ENCODE data around the gene GABRG3. TPM values are rescaled to one million over a fixed set of nuclear protein-coding genes. Genes with fewer than 3 reads are reported as not detected.

Gene GABRG3
- total RNA-seq, 3 donors from 2014 or later (not counting 1 experiment from before 2014, with no cell fraction given) = not detected

DNA sequence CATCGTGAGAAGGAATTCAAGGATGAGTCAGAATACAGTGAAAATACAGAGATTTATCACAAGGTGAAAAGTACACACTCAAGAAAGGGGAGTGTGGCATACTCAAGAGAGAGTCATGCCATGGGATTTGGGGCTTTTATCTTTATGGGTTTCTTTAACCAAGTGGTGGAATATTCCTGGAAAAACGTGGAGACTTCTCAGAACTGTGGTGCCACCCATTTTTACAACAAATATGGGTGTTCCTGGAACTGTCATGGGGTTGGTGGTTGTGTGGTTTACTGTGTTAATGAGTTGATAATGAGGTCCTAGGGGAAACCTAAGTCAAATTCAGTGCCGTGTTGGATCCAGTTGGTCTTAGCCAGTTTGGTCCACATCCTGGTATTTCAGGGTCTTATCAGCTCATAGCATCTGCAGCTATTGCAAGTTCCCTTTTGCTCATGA lies 497.2 kb downstream of the GABRG3 start:
- no peak overlapping the region for H3K4me3 ChIP-seq (ENCODE audit: low read length)
- 10% methylated on average over 3 of the region's 3 CpGs for WGBS (ENCODE audit: insufficient coverage)
- H3K27me3 ChIP-seq (ENCODE audit: control insufficient read depth, insufficient read depth, low read length) = no peaks in the 10 kb centered on the region
- no peak overlapping the region for H3K27ac ChIP-seq (ENCODE audit: low read length)
- no peaks in the 10 kb centered on the region for H3K36me3 ChIP-seq (ENCODE audit: control insufficient read depth, insufficient read depth, low read length)
- Mint-ChIP-seq H3K36me3 (no peaks in the 10 kb centered on the region), H3K27ac (no peak overlapping the region), H3K4me3 (no peak overlapping the region), H3K9me3 (peaks cover 3 to 4% of the 10 kb centered on the region in 2 donors), H3K4me1 (no peaks in the 10 kb centered on the region), H3K27me3 (ENCODE audit: low read depth in 2 of 2) (no peaks in the 10 kb centered on the region)
- DNase-seq = no peak
- no peaks in the 10 kb centered on the region for H3K9me3 ChIP-seq (ENCODE audit: control insufficient read depth, insufficient read depth, low read length)
- intact Hi-C loops (cut with micrococcal nuclease) = no loop called here
- H3K4me1 ChIP-seq (ENCODE audit: control insufficient read depth, insufficient read depth, low read length) = no peaks in the 10 kb centered on the region
- TF ChIP-seq, protein P1, sequence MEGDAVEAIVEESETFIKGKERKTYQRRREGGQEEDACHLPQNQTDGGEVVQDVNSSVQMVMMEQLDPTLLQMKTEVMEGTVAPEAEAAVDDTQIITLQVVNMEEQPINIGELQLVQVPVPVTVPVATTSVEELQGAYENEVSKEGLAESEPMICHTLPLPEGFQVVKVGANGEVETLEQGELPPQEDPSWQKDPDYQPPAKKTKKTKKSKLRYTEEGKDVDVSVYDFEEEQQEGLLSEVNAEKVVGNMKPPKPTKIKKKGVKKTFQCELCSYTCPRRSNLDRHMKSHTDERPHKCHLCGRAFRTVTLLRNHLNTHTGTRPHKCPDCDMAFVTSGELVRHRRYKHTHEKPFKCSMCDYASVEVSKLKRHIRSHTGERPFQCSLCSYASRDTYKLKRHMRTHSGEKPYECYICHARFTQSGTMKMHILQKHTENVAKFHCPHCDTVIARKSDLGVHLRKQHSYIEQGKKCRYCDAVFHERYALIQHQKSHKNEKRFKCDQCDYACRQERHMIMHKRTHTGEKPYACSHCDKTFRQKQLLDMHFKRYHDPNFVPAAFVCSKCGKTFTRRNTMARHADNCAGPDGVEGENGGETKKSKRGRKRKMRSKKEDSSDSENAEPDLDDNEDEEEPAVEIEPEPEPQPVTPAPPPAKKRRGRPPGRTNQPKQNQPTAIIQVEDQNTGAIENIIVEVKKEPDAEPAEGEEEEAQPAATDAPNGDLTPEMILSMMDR (IDR thresholded peaks at IDR 0.05) = no peak
- peak in 1 of 3 donors; percentile 6 for ATAC-seq

DNA sequence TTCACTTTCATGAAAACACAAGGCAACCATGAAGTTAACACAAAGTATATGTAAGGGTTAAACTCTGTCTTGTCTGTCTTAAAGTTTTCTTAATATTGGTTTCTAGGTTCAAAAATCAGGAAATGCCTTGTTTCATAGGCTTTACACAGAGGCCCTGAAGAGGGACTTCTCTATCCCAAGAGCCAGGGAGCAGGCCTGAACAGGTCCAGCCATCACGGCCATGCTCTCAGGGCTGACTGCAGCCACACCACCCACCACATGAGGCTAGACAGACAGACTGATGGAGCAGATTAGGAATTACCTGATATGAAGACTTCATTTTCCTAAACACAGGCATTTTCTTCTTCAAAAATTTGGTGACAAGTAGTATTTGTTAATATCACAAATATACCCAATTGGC lies 502.9 kb downstream of the GABRG3 start:
- Mint-ChIP-seq H3K9me3 (peaks cover 0 to 3% of the 10 kb centered on the region in 2 donors), H3K27ac (no peak overlapping the region), H3K4me3 (no peak overlapping the region), H3K4me1 (no peaks in the 10 kb centered on the region), H3K27me3 (ENCODE audit: low read depth in 2 of 2) (no peaks in the 10 kb centered on the region), H3K36me3 (no peaks in the 10 kb centered on the region)
- Histone ChIP-seq H3K36me3 (ENCODE audit: control insufficient read depth, insufficient read depth, low read length) (no peaks in the 10 kb centered on the region), H3K9me3 (ENCODE audit: control insufficient read depth, insufficient read depth, low read length) (peaks cover 2% of the 10 kb centered on the region), H3K27ac (ENCODE audit: low read length) (no peak overlapping the region), H3K4me1 (ENCODE audit: control insufficient read depth, insufficient read depth, low read length) (no peaks in the 10 kb centered on the region), H3K4me3 (ENCODE audit: low read length) (no peak overlapping the region), H3K27me3 (ENCODE audit: control insufficient read depth, insufficient read depth, low read length) (no peaks in the 10 kb centered on the region)
- TF ChIP-seq, protein P1 (IDR thresholded peaks at IDR 0.05) = no peak
- ATAC-seq (no peak), DNase-seq (no peak)
- WGBS (ENCODE audit: insufficient coverage) = no CpG with 5 or more reads among the region's 1 CpG
- intact Hi-C loops (cut with micrococcal nuclease) = no loop called here

DNA sequence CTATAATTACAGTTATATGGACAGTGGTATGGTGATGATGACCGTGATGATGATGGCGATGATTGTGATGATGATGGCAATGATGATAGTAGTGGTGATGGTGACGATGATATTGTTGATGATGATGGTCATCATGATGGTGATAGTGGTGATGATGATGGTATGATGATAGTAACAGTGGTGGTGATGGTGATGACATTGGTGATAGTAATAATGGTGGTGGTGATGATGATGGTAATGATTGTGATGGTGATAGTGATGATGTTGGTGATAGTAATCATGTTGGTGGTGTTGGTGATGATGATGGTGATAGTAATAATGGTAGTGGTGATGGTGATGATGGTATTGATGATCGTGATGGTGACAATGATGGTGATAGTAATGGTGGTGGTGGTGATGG lies 504.4 kb downstream of the GABRG3 start:
- 92% methylated on average over 4 of the region's 4 CpGs for WGBS (ENCODE audit: insufficient coverage)
- DNase-seq = no peak
- intact Hi-C loops (cut with micrococcal nuclease) = no loop called here

More for the DNA sequence above, 504.4 kb downstream of the GABRG3 start:
- TF ChIP-seq, protein P1 (IDR thresholded peaks at IDR 0.05) = no peak
- Histone ChIP-seq H3K36me3 (ENCODE audit: control insufficient read depth, insufficient read depth, low read length) (no peaks in the 10 kb centered on the region), H3K9me3 (ENCODE audit: control insufficient read depth, insufficient read depth, low read length) (peaks cover 2% of the 10 kb centered on the region), H3K4me3 (ENCODE audit: low read length) (no peak overlapping the region), H3K27ac (ENCODE audit: low read length) (no peak overlapping the region), H3K27me3 (ENCODE audit: control insufficient read depth, insufficient read depth, low read length) (no peaks in the 10 kb centered on the region), H3K4me1 (ENCODE audit: control insufficient read depth, insufficient read depth, low read length) (no peaks in the 10 kb centered on the region)
- Mint-ChIP-seq H3K4me3 (no peak overlapping the region), H3K4me1 (no peaks in the 10 kb centered on the region), H3K36me3 (no peaks in the 10 kb centered on the region), H3K27me3 (ENCODE audit: low read depth in 2 of 2) (no peaks in the 10 kb centered on the region), H3K9me3 (peaks cover 0 to 3% of the 10 kb centered on the region in 2 donors), H3K27ac (no peak overlapping the region)
- no peak for ATAC-seq
